CD4-positive, alpha-beta T cell treated with Interleukin-10 for 1 hour (primary cell): Measurements from ENCODE around the gene ATP8A2.

Experiments used
- DNase-seq: peaks from one replicate; pipeline ENCODE4 v3.0.0-alpha.2; 2020

ATP8A2 gene

DNA sequence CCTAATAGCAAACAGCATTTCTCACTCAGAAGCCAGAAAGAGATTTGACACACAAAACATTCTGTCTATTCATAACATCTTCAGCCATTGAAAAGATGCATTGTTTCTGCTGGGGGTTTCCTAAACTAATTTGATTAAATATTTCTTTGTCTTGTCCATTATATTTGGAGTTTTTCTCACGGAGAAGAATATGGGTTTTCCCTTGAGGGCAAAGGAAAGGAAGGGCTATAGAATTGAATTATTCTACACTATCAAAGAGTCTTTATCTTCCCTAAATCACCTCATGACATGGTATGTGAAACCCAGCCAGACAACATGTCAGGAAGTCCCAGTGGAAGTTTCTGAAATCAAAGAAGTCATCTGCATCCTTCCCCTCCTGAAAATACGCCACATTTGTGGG, 493.6 kb downstream of the ATP8A2 start:
- no peak for DNase-seq

DNA sequence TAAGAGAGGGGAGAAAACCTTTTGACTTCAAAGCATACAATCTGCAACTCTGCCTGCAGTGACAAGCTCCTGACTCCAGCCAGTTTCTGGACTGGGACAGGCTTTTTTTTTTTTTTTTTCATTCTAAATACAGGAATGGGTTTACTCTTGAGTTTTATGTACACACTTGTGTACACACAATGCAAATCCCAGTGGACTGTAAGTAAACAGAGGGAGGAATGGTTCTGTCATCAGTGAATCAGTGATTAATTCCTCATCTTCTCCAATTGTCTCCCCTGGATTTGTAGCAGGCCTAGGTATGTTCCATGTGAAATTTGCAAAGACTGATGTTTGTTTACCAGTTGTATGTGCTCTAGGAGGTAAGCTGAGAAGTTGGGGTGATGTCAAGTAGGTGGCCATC, 495.3 kb downstream of the ATP8A2 start:
- no peak for DNase-seq

DNA sequence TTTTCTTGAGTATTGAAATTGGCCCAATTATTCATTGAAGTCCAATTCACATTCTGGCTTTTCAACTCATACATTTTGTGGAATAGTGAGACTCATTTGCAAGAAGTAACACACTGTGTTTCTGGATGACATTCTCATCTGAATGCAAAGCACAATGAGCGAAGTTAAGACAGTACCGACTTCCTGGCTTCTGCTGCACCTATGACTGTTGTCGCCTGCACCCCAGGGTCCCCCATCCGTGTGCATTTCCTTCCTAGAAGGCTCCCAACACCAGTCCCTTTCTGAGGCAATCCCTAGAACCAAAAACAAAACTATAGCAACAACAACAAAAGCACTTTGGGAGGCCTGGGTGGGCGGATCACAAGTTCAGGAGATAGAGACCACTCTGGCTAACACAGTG, 496.7 kb downstream of the ATP8A2 start:
- DNase-seq = no peak

DNA sequence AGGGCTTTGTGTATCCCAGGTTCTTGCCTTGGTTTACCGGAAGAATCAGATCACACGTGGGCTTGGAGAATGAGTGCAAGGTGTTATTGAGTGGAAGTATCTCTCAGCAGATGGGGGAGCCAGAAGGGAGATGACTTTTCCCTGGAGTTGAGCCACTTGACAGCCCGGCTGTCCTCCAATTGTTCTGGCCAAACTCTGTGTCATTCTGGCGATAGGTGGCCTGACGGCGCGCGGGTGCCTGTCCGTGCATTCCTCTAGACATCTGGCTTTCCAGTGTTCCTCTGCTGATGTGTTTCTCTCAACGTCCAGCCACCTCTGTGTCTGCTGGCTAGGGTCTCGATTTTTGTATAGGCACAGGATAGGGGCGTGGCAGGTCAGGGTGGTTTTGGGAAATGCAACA, 498.2 kb downstream of the ATP8A2 start:
- DNase-seq = no peak

DNA sequence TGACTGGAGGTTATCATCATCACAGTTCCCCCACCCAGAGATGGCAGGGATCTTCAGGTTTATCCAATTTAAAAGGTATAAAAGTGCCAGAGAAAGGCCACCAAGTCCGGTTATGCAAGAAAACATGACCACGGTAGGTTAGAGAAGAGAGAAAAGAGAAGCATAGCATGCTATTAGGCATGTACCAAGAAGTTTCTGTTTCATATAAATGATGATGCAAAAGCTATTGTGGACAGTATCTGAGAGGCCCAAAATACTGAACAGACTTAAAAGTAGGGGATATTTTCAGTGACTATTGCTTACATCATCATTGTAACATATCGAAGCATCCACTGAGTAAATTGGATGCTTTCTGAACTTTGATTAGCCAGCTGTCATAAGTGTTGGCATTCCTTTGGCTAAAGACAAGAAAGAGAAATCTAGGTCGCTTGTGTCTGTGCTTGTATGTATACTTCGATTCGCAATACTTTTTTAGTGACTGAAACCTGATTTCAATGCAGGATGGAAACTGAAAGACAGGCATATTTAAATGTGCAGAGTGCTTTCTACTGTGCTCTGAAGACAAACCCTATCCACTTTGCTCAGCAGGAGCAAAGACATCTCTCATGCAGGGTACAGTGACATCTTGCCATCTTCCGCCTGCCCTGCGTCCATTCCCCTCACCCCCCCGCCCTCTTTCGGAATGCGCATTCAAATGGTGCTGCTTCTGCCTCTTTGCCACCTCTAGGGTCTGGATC, 499.8 kb downstream of the ATP8A2 start:
- no peak for DNase-seq

DNA sequence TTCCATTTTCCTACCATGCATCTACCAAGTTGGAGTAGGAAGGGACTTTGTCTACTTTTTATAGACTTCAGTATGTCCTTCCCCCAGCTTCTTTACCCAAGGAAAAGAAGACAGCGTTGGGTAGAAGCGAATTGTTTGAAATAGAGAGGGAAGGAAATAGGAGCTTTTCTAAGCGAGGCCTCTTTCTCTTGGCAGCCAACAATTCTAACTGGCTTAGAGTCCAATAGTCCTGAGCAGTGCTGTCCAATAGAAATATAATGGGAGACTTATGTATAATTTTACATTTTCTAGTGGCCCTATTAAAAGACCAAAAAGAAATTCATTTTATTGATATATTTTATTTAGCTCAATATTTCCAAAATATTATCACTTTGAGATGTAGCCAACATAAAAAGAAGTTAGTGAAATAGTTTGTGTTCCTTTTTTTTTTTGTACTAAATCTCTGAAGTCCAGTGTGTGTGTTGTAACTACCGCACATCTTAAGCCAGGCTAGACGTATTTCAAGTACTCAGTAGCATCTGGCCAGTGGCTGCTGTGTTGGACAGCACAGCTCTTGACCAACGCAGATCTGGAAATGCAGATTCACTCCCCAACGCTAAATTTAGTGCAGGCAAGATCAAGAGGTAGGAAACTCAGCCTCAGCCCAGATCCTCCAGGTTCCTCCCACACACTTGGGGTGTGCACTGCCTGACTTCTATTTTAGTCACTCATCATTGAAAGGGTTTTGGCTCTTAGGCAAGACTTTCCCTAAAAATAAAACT, 500.9 kb downstream of the ATP8A2 start:
- DNase-seq = no peak

DNA sequence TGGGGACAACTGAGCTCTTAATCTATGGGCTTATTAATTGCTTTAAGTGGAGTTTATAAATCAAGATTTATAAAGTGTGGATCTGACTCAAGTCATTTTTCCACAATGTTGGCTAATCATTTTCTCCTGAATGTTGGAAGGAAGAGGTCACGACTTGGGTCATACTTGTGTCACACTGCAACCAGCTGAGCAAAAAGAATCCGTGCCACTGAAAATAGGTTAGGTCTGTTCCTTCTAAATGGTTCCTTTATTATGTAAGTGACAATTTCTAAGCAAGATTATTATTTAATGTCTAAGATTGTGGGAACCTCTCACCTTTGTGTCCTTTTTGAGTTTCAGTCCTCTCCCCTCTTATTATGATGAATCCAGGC, 501.5 kb downstream of the ATP8A2 start:
- DNase-seq = no peak

DNA sequence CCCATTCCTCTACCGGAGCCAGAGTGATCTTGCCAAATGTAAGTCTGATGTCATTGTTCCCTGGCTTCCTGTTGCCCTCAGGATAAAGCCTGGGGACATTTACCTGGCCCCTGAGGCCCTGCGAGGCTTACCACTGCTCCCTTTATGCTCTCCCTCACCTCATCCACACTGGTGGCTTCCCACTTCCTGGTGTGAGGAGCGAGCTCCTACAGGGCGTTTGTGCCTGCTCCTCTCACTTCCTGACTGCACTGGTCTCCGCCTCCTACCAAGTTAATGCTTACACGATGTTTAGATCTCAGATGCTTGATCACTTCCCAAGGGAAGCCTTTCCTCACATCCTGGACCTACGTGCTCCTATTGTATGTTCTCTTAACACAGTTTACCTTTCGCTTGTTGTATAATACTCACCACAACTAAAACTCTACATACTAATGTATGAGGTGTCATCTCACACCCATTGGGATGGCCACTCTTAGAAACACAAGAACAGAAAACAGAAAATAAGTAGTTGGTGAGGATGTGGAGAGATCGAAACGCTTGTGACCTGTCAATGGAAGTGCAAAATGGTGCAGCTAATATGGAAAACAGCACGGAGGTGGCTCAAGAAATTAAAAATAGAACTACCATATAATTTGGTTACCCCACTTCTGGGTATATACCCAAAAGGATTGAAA, 502.4 kb downstream of the ATP8A2 start:
- no peak for DNase-seq

DNA sequence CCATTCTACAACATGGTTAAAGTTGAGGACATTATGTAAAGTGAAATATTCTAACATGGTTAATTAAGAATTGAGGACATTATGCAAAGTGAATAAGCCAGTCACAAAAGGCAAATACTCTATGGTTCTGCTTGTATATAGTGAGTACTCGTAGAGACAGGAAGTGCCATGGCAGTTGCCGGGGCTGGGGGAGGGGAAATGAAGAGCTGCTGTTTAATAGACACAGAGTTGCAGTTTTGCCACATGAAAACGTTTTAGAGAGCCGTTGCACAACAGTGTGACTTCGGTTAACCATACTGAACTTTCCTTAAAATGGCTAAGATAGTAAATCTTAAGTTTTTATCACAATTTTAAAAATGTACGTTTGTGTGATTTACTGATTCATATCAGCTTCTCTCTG, 503.1 kb downstream of the ATP8A2 start:
- DNase-seq = peak; percentile 71

DNA sequence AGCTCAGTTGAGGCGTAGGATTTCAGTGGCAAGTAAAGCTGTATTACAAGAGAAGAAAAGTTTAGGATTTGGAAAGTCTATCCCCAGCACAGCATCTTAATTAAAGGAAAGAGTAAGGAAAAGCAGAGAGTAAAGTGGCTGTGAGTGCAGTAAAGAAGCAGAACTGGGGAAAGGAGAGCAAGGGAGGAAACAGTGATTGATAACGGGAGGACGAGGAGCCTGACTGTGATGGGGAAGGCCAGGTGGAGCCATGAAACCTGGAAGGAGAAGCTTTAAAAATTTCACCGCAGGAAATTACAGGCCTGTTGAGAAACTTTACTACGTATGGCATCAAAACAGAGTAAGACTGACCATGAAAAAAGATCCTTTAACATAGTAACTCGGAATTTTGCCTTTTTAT, 504.5 kb downstream of the ATP8A2 start:
- no peak for DNase-seq

DNA sequence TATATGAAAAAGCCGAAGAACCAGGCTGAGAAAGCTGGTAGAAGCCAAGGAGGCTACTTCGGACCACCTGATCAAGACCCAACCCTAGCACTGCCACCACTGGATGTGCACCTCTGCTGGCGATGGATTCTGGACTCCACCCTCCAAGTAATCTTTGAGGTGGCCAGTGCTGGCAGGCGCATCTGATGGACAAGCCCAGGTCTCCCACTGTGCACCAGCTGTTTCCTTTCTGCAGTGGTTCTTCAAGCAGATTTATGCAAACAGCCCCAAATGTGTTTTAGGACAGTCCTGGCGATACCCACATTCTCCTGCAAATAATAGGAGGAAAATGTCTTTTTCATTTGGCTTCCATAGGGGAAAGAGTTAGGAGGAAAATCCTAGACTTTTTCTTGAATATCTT, 507.7 kb downstream of the ATP8A2 start:
- DNase-seq = no peak

DNA sequence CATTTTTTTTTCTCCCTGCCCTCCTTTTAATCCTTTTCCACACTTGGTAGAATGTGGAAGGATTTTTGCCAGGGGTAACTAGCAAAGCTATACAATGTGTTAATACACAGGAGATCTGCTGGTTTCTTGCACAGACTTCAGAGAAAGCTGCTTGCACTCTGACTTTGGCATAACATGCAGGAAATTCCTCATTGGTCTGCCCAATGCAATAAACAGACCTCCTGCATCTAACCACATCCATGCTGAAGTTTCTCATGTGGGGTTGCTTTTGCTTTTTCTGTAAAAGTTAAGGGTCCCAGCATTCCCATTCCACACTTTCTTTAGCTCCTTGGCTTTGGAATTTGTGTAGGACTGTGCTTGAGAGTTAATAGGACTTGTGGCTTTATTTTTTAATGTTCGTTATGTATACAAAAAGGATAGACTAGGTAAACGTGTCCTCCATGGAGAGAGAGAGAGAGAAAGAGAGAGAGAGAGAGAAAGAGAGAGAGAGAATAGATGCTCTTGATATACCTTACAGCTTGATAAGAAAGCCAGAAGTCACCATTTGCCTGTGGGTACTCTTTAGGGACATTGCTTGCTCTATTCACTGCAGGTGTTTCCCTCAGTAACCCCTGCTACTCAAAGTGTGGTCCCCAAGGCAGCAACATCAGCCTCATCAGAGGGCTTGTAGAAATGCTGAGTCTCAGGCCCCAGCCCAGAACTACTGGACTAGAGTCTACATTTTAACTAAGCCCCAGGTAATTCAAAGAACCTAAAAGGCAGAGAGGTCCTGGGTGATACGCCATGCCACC, 509.6 kb downstream of the ATP8A2 start:
- DNase-seq = no peak

DNA sequence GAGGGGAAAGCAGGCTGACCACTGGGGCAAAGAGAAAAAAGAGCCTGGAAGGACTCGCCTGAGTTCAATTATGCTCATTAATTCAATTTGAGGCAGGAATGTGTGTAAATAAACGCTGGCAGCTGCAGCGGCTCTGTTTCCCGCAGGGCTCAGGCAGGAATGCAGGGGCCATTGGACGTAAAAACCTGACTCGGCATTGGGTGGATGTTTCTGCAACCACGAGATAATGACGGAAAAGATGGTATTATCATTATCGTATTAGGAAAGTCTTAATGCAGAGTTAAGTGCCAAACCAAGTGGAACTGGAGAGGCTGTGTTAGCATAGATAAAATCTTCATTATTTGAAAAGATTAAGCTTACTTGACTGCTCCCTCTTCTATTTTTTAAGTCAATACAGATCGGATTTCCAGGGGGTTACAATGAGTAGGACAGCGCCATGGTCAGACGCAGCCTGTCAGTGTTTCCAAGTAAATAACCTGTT, 510.2 kb downstream of the ATP8A2 start:
- no peak for DNase-seq

DNA sequence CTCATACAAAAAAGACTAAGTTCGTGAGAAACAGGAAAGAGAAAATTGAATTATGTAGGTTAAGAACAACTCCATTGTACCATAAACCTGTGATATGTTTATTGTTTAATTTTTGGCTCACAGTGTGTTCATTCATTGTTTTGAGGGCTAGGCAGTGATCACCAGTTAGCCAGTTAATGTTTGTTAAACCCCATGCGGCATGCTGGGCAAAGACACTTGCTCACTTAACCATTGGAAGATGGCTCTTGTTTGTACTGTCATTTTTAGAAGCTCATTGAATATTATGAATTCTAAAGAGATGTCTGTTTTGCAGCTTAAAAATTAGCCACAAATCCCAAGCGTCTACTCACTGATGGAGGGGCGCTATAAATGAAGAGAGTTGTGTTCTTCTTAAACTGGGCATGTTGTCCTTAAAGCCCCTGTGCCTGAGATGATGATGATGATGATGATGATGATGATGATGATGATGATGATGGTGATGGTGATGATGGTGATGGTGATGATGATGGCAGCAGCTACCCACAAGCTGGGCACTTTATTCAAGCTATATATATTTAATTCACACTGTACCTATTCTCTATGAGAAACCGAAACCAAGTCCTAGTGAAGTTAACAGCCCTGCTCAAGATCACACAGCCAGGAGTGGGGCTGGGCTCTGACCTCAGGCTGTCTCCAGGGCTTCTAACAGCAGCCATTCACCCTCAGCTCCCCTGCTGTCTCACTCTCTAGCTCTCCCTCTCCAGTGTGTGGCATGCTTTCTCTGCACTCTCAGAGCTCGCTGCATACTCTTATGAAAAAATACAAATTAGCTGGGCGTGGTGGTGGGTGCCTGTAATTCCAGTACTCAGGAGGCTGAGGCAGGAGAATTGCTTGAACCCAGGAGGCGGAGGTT, 510.9 kb downstream of the ATP8A2 start:
- DNase-seq = peak; percentile 31

DNA sequence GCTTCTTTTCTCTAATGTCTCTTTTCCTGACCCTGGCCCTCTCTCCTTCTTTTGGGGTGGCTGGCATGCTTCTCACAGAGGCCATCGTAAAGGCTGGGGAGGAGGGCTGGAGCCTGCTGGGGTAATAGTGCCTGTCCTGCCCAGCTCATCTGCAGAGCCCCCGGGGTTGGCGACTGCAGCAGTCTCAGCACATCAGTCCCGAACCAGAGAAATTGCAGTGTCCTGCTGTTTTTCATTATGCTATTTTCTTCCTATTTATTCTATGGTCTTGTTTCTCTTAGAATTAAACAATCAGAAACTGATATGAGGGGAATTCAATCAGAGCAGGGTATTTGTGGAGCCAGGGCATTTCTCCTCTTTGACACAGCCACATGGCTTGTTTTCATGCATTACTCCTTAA, 513.6 kb downstream of the ATP8A2 start:
- DNase-seq = no peak

DNA sequence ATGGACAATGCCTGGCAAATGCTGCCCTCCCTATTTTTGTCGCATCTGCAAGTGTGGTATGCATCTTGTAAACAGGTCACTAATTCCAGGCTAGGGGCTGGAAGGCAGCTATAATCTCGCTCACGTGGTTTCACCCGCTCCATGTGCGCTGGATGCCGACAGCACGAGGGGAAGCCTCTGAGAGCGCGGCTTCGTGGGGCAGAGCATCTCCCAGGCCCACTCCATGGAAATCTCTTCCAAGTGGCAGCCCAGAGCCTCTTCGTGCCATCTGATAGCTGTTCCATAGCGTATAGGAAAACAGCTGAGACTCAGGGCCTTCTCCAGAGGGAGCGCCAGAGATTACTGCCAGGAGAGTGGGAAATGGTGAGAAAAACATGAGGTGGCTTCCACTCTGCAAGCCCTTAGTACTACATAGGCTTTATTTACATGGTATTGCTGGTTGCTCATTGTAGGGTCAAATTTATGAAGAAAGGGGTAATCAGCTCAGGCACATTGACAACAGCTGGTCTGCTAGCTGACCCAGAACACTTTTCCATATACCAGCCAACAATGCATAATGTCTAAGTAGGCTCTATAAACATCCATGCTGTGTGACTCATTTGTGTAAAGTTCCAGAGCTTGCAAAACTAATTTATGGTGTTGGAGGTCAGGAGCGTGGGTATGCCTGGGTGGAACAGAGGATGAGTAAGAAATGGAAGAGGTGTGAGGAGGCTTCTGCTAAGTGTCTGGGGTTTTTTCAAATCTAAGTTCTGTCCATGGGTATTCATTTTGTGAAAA, 514.9 kb downstream of the ATP8A2 start:
- no peak for DNase-seq

DNA sequence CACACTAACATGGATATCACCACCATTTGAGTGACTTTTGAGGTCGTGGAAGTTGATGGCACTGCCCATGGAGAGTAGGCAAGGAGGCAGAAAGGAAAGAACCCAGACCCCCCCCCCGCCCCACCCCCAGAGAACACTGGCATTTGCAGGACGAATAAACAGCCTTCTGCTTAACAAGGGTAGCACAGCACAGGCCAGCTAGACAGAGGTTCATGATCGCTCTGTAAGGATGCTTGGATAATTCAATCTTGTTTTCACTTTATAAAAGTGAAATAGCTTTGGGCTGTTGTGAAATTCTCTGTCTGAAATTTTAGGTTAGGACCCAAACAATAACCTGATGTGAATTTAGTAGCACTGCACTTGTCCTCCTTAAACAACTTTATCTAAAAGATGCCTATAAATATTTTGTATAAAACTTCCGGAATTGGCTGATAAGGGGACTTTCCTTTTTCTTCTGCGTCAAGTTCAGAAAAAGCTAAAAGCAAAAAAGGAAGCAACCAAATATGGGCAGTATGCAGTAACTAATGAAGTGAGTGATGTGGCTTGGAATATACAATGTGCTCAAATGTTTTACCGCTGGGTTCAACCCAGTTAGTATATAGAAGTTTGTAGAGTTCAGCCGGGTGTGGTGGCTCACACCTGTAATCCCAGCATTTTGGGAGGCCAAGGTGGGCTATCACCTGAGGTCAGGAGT, 516.3 kb downstream of the ATP8A2 start:
- peak; percentile 66 for DNase-seq

DNA sequence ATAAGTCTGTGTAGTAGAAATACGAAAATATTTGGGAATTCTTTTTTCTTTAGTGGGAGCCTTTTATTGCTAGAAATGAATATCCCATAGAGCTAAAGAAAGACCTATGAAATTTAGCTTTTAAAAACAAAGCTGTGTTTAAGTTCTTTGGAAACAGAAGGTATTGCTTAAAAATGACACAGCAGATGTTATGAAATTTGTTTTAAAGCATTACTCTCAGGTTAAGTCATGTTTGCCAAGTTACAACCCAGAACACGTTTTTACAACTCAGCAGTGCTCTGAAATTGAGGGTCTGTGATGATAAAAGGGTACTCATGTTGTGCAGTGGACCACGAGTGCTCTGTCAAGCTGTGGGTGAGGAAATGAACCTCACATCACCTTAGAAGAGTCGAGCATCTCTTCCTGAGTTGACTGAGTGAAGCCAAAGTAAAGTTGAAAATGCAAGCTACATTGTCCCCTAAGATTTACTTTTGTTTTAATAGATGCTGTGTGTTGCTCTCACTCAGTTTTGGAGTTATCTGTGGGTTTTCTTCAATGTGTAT, 519.0 kb downstream of the ATP8A2 start:
- no peak for DNase-seq

DNA sequence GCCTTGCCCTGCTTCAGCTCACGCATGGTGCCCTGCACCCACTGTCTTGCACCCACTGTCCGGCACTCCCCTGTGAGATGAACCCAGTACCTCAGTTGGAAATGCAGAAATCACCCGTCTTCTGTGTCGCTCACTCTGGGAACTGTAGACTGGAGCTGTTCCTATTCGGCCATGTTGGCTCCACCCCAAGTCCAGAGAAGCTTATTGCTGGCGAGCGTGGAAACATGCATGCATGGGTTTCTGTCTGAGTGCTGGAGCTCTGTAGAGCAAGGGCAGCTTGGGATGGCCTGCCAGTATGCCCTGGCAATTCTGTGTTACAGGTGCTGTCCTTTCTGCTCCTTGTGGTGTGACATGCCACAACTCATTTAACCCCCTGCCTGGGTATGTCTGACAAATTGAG, 527.2 kb downstream of the ATP8A2 start:
- no peak for DNase-seq

DNA sequence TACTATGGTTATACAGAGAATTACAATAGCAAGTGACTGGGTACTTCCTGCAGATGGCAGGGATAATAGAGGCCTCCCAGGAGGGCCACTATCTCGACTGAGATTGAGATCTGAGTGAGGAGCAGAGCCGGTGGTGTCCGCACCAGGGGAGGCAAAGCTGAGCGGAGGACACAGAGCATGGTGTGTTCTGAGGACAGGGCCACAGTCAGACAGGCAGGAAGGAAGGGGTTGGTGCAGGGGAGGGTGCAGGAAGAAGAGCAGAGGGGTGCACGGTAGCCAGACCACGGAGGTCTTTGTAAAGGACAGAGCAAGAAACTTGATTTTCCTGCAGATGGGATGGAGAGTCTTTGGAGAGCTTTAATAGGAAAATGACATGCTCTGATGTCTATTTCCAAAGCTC, 527.7 kb downstream of the ATP8A2 start:
- DNase-seq = no peak
